Measurements from ENCODE around the gene ASPM. TPM values are rescaled to one million over a fixed set of nuclear protein-coding genes. Genes with fewer than 3 reads are reported as not detected.

ASPM gene
- total RNA-seq, 2 donors from 2014 or later, result 1.8 to 5.1 TPM

GRCh38 chr1:197067457-197067818 lies 79.0 kb downstream of the ASPM start:
- Histone ChIP-seq H3K27me3 (replicated peaks; ENCODE audit: insufficient read depth) (no peaks in the 10 kb centered on the region), H3K36me3 (no peaks in the 10 kb centered on the region), H3K27ac (no peak overlapping the region), H3K9me3 (no peaks in the 10 kb centered on the region), H3K4me3 (no peak overlapping the region), H3K4me1 (replicated peaks) (no peaks in the 10 kb centered on the region)
- intact Hi-C loops (cut with DNase I), result no loop called here
- DNase-seq (ENCODE audit: low spot score), result no peak
- TF ChIP-seq POLR2AphosphoS5 (IDR thresholded peaks at IDR 0.05), result no peak

DNA sequence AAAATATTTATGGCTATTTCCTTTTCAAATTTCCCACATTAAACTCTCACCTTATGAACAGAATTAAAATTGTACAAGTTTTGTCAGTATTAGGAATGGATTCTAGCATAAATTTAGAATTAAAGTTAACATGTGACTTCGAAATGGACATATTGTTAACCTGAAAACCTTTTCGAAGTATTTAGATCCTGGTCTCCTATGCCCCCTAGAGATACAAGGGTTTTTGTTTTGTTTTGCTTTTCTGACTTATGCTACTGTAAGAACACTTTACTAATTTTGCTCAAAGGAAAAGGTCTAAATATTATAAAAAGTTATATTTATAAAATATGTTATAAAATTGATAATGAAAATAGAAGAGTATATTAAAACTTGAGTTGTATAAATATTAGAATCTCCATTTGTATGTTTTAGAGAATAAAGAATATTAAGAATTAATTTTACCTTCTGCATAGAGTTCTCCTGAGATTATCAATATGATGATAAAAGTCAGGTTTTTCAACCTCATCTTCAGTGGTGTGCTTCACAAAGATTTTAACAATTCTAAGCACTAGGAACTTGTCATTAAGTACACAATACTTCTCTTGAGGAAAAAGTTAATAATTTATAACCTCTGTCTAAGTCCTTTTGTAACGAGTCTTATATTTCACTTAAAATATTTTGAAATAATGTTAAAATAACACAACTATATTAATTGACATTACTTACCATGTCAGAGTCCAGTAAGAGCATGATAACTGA lies 79.6 kb downstream of the ASPM start, which contains the start of gene F13B:
TSS of gene F13B (minus strand) at position 542 of the 738 bp plus-strand sequence. CDS start at position 505, 37 bp downstream.
- Histone ChIP-seq H3K4me3 (no peak within 1 kb of the TSS), H3K27ac (no peak within 1 kb of the TSS), H3K9me3 (no peaks in the 10 kb centered on the region), H3K36me3 (no peaks in the 10 kb centered on the region), H3K4me1 (replicated peaks) (no peaks in the 10 kb centered on the region), H3K27me3 (replicated peaks; ENCODE audit: insufficient read depth) (no peaks in the 10 kb centered on the region)
- DNase-seq (ENCODE audit: low spot score), result no peak
- intact Hi-C loops (cut with DNase I), result no loop called here
- TF ChIP-seq, protein P1, sequence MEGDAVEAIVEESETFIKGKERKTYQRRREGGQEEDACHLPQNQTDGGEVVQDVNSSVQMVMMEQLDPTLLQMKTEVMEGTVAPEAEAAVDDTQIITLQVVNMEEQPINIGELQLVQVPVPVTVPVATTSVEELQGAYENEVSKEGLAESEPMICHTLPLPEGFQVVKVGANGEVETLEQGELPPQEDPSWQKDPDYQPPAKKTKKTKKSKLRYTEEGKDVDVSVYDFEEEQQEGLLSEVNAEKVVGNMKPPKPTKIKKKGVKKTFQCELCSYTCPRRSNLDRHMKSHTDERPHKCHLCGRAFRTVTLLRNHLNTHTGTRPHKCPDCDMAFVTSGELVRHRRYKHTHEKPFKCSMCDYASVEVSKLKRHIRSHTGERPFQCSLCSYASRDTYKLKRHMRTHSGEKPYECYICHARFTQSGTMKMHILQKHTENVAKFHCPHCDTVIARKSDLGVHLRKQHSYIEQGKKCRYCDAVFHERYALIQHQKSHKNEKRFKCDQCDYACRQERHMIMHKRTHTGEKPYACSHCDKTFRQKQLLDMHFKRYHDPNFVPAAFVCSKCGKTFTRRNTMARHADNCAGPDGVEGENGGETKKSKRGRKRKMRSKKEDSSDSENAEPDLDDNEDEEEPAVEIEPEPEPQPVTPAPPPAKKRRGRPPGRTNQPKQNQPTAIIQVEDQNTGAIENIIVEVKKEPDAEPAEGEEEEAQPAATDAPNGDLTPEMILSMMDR (IDR thresholded peaks at IDR 0.05), result no peak
- WGBS, result 68% methylated on average over 3 of the region's 3 CpGs

DNA sequence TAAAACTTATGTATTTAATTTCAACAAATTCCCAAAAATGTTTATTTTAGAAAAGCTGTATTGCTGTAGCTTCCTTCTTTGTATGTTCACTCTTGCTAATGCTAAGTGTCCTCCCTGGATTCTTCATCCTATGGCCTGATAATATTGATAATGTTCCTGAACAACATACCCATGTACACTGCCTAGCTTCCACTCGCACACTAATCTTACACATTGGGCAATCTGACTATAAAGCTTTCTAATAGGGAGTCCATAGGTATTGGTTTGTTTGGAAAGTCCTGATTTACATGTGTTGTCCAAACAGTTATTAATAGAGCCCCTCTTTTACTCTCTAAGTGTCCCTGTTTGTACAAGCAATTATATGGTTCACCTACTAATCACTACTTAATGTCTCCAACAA lies 80.2 kb downstream of the ASPM start:
- Histone ChIP-seq H3K36me3 (no peaks in the 10 kb centered on the region), H3K9me3 (no peaks in the 10 kb centered on the region), H3K27me3 (replicated peaks; ENCODE audit: insufficient read depth) (no peaks in the 10 kb centered on the region), H3K4me1 (replicated peaks) (no peaks in the 10 kb centered on the region), H3K4me3 (no peak overlapping the region), H3K27ac (no peak overlapping the region)
- TF ChIP-seq POLR2AphosphoS5 (IDR thresholded peaks at IDR 0.05) (no peak), POLR2A (IDR thresholded peaks at IDR 0.05) (no peak)
- TF ChIP-seq, protein P1 (IDR thresholded peaks at IDR 0.05), result no peak
- 85% methylated on average over 1 of the region's 1 CpG for WGBS
- no peak for DNase-seq (ENCODE audit: low spot score)
- intact Hi-C loops (cut with DNase I), result no loop called here

DNA sequence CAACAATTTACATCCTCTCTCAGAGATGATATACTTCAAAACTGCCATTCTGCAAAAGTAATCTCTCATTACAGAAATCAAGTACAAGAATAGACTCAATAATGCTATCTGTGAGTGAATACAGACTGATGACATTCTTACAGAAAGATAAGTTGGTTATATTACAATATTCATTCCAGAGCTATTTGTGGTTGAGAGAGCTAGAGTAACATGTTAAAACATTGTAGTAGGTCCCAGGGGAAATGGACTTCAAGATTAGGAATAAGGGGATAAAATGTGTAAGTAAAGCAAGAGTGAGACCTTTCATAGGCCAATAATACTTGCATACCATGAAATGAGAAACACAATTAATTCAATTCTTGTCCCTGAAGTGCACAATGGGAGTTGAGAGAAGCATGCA lies 80.9 kb downstream of the ASPM start:
- no peak overlapping the region for H3K4me3 ChIP-seq
- no peak for DNase-seq (ENCODE audit: low spot score)
- TF ChIP-seq, protein P1 (IDR thresholded peaks at IDR 0.05), result no peak
- no peak for TF ChIP-seq POLR2A (IDR thresholded peaks at IDR 0.05)
- no peaks in the 10 kb centered on the region for H3K36me3 ChIP-seq
- no peaks in the 10 kb centered on the region for H3K27me3 ChIP-seq (replicated peaks; ENCODE audit: insufficient read depth)
- no peak overlapping the region for H3K27ac ChIP-seq
- no peaks in the 10 kb centered on the region for H3K9me3 ChIP-seq
- intact Hi-C loops (cut with DNase I), result no loop called here
- no peaks in the 10 kb centered on the region for H3K4me1 ChIP-seq (replicated peaks)

DNA sequence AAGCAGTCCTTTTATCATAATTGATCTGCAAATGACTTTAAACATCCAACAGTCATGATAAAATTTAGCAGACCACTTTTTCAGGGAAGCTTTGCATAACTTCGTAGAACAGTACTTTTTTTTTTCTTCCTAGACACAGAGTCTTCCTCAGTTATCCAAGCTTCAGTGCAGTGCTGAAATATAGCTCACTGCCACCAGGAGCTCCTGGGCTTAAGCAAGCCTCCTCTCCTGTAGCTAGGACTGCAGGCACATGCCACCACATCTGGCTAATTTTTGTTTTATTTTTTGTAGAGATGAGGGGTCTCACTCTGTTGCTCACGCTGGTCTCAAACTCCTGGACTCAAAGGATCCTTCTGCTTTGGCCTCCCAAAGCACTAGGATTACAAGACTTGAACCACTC lies 83.3 kb downstream of the ASPM start:
- no peaks in the 10 kb centered on the region for H3K9me3 ChIP-seq
- H3K4me1 ChIP-seq (replicated peaks), result no peaks in the 10 kb centered on the region
- 73% methylated on average over 2 of the region's 2 CpGs for WGBS
- H3K36me3 ChIP-seq, result no peaks in the 10 kb centered on the region
- TF ChIP-seq, protein P1 (IDR thresholded peaks at IDR 0.05), result no peak
- TF ChIP-seq POLR2AphosphoS5 (IDR thresholded peaks at IDR 0.05) (no peak), POLR2A (IDR thresholded peaks at IDR 0.05) (no peak)
- H3K27ac ChIP-seq, result no peak overlapping the region
- DNase-seq (ENCODE audit: low spot score), result no peak
- H3K4me3 ChIP-seq, result no peak overlapping the region
- H3K27me3 ChIP-seq (replicated peaks; ENCODE audit: insufficient read depth), result no peaks in the 10 kb centered on the region
- intact Hi-C loops (cut with DNase I), result no loop called here

Measured in prostate gland (tissue), 2 donors.